Epithelial cell of prostate (primary cell): ENCODE data around the gene TMEM181.

ENCODE experiments used
- DNase-seq: peaks from one replicate; pipeline ENCODE4 v3.0.0-alpha.2; 2011; ENCODE audit warnings: low read depth, low spot score
- H3K27ac ChIP-seq: fragments of 450-650 bp; 2 replicates; pipeline ENCODE4 v1.5.1; 2017; ENCODE audit warnings: mild to moderate bottlenecking

TMEM181 gene

DNA sequence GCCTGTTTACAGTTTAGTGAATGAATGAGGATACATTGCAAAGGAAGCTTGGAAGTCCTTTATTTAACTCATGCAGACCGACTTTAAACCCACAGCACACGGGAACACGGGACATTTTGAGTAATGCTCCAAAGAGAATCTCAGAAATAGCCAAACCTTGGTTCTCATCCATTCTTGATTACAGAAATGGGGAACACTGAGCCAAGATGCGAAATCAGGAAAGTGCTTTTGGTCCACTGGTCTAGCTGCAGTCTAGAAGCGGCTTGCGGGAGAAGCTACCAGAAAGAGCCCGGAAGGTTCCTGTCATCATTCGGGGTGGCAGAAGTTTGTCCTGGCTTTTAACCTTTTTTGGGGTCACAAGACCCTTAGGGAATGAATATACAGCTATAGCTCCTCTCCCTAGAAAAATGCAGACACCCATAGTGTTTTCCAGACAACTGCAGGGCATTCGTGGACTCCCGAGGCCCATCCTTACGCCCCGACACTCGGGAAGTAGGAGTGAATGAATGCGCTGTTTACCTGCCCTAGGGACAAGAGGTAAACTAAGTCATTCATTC lies 475 bp upstream of the TMEM181 start:
- DNase-seq: no peak
- peak overlapping the region; percentile 70 for H3K27ac ChIP-seq

DNA sequence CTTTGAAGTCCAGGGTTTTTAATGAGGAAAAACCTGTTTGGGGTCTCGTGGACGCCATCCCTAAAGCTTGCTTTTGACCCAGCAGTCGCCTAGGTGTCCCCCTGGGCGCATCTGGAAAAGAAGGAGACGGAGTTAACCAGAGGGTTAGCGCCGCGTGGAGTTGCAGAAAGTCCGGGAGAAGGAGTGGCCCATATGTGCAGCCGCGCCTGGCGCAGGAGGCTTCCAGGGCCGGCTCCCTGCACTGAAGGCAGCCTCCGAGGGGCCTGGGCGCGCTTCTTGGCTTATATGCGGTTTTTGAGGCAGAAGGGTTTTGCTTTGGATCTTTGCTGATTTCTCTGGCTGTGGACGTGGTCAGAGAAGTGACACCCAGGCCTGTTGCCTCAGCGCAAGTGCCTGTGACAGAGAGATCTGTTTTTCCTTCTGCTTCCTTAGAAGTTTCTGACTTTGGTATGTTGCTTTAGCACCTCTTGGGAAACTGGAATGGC lies 987 bp downstream of the TMEM181 start:
- peak overlapping the region; percentile 70 for H3K27ac ChIP-seq
- no peak for DNase-seq

DNA sequence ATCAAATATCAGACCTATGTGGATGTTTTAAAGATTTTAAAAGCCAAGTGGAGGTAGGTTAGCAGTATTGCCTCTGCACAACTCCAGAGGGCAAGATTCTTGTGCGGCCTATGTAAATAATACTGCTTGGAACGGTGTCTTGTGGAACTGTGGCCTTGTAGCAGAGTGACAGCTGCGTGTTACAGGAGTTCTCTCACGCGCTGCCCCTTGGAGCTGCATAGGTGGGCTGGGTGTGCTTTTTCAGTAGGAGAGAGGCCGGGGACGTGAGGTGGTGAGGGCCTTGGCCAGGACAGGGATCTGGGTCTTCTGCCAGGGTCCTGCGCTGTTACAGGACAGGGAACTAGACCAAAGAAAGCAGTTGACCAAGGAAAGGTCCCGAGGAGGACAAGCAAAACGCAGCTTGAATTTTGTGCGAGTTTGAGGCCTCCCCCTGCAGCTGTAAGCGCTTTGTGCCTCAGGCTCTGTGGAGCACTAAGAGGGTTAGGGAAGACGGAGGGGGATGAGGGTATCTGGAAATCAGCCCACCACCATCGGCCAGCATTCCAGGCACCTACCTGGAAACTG lies 1.5 kb downstream of the TMEM181 start:
- no peak for DNase-seq
- no peak overlapping the region for H3K27ac ChIP-seq

DNA sequence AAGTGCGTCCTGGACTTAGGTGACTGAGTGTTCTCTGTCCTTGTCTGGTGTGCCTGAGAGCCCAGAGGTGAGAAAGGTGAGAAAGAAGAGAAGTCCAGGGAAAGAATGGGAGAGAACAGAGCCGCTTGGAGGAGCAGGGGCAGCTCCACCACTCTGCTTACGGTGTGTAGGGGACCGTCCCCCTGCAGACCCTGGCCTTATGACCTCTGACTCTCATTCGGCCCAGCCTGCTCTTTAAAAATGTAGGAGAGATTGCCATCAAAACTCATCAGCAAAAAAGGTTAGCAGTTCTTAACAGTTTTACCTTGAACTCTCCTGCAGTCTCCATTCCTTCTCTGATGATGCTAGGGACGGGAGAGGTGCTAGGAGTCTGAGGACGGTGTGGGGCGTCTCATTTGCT lies 2.0 kb downstream of the TMEM181 start:
- DNase-seq: no peak
- no peak overlapping the region for H3K27ac ChIP-seq

DNA sequence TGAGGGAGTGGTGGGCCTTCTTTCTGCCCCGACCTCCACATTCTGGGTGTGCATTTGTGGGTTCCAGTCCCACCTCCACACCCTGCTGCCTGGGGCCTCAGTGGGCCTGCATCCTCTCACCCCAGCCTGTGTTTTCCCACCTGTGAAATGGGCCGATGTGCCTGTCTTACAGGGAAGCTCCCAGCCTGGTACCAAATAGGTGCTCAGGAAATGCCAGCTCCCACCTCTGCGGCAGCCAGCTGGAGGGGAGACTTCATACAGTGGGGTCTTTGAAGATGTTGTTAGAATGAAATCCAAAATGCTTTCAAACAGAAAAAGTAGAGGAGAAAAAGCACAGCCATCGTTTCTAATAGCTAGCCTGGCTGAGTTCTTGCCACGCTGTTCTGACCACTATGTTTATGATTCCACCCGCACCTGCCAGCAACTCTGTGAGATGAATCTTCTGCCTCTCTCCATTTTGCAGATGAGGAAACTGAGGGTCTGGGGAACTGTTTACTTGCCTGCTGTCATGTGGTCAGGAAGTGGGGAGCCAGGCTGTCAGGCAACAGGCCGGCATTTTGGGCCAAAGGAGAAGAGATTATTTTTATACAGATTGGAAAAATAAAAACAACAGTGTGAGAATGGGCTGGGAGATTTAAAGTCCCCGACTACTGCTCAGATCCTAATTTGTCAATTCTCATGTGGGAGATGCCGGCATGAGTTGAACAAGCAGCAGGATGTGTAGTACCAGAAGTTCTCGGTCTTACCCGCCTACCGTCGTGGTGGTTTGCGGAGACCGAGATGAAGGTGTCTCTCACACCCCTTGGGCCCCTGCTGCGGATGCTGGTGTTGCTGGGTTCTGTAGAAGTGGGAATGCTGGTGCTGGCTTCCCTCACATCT lies 4.6 kb downstream of the TMEM181 start:
- no peak overlapping the region for H3K27ac ChIP-seq
- DNase-seq: no peak

DNA sequence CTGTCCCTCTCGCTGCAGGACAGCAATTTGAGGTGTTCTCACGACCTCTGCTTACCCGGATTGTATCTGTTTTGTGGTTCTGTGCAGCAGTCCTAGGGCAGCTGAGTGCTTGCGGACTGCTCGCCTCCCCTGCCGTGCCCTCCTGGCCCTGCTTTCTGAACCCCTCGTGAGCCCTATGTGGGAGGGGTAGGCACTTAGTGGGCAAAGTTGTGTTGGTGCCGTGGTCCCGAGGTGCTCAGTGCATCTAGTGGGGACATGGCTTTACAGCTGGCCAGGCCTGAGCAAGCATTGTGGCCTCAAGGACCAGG lies 5.2 kb downstream of the TMEM181 start:
- no peak for DNase-seq
- H3K27ac ChIP-seq: no peak overlapping the region

DNA sequence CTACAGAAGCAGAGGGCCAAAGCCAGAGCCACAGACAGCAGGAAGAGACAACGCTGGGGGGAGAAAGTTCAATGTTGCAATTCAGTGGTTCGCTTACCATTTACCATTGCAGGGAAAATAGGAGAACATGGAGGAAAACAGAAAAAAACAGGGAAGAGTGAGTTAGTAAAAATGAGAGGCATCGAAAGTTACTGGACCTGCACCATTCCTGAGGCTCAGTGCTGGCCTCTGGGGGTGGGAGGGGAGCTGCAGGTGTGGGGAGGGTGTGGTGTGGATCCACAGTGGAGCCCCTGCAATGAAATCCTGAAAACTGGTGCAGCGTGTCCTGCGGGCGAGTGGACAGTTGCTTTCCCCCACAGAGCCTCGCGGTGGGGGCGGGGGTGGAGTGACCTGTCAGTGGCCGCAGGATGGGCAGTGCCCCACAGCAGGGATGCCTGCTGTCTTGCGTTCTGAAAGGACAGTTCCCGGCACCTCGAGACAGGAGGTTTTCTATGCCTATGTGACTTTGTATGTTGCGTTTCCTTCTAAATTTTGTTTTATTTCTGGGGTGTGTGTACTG lies 5.7 kb downstream of the TMEM181 start:
- no peak overlapping the region for H3K27ac ChIP-seq
- no peak for DNase-seq

DNA sequence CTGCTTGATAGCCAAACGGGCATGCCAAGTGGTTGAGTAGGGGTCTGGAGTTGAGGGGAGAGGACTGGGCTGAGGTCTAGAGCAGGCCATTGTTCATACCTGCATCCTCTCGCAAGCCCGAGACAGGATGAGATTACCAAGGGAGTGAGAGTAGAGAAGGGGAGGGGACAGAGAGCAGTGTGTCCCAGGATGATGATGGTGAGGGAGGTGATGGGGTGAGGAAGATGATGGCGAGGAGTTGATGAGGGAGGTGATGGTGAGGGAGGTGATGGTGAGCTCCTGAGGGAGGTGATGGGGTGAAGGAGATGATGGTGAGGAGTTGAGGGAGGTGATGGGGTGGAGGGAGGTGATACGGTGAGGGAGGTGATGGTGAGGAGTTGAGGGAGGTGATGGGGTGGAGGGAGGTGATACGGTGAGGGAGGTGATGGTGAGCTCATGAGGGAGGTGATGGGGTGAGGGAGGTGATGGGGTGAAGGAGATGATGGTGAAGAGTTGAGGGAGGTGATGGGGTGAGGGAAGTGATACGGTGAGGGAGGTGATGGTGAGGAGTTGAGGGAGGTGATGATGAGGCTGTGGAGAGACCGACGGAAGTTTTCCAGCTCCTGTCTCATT lies 6.4 kb downstream of the TMEM181 start:
- no peak overlapping the region for H3K27ac ChIP-seq
- no peak for DNase-seq

DNA sequence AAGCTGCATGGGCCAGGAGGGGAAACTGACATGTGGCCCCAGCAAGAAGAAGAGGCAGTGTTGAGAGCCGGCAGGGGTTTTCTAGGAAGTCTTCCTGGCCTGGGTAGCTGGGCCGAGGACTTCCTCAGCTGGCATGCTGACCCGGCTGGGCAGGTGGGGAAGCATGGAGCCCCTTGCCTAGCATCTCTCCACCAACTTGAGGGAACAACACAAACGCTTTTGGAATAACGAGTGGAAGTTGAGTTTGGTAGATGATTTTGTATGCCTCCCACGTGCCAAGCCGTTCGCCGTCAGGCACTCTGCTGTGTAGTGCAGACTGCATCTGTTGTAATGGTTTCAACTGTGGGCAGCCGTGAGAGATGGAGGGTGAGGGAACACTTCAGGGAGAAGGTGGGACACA lies 7.3 kb downstream of the TMEM181 start:
- peak overlapping the region; percentile 53 for H3K27ac ChIP-seq
- no peak for DNase-seq

DNA sequence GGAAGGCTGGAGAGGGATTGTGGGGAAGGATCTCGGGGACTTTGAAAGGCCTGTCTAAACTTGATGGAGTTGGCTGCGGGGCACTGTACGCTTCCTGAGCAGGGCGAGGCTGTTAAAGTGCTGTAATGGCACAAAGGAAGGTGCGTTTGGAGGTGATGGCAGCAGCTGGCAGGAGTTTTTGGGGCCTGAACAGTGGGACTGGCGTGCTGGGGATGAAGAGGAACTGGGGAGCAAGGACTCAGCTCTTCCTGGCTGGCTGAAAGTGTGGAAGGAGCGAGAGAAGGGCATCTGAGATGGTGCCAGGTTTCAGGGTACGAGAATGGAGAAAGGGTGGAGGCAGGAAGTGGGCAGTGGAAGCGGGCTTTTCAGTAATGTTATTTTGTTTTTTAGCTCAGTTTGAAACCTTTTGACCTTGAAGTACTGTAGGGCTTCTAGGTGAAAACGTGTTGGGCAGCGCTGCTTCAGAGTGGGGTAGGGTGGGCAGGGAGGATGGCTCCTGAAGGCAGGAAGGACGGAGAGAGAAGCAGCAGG lies 8.0 kb downstream of the TMEM181 start:
- no peak for DNase-seq
- H3K27ac ChIP-seq: peak overlapping the region; percentile 53

DNA sequence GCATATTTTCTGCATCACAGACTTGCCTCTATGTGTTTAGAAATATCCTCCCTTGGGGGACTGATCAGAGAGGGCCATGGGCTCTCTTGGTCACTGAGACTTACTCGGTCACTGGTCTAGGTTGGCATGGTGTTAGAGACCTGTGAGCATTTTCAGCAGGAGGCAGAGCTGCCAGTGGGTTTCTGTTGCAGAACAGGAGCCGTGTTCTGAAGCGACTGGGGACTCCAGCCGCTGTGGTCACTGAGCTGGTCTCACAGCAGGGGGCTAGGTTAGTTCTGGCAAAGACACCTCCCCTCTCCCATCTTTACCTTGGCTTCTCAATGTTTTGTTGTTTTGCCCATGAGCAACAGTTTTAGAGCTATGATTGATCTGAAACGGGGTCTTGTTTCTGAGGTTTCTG lies 8.7 kb downstream of the TMEM181 start:
- peak overlapping the region; percentile 53 for H3K27ac ChIP-seq

DNA sequence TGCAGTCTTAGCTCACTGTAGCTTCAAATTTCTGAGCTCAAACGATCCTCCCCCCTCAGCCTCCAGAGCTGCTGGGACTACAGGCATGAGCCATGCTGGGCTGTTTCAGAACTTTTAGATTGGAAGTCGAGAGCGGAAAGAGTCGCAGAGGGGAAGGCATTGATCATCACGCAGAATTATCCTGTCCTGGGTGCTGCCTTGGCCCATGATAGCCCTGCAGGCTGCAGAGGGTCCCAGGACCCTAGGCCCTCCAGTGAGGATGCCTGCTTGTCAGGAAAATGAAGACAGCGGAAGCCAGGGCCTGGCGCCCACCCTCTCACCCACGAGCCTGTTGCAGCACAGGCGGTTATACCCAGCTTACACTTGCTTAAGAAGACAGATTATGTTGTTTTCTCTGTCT lies 9.1 kb downstream of the TMEM181 start:
- no peak overlapping the region for H3K27ac ChIP-seq
- DNase-seq: no peak

More for the DNA sequence above, 8.7 kb downstream of the TMEM181 start:
- DNase-seq: no peak

DNA sequence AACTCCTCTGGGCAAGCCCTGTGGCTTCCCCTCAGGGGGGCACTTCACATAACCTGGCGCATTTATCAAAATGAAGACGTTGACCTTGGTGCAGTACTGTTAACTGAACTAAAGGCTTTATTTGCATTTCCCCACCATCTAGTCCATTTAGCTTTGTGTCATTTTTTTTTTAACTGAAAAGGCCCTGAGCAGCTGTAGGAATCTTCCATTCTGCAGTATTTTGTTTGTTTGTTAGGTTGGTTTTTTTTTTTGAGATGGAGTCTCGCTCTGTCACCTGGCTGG lies 10.7 kb downstream of the TMEM181 start:
- DNase-seq: no peak
- H3K27ac ChIP-seq: no peak overlapping the region

DNA sequence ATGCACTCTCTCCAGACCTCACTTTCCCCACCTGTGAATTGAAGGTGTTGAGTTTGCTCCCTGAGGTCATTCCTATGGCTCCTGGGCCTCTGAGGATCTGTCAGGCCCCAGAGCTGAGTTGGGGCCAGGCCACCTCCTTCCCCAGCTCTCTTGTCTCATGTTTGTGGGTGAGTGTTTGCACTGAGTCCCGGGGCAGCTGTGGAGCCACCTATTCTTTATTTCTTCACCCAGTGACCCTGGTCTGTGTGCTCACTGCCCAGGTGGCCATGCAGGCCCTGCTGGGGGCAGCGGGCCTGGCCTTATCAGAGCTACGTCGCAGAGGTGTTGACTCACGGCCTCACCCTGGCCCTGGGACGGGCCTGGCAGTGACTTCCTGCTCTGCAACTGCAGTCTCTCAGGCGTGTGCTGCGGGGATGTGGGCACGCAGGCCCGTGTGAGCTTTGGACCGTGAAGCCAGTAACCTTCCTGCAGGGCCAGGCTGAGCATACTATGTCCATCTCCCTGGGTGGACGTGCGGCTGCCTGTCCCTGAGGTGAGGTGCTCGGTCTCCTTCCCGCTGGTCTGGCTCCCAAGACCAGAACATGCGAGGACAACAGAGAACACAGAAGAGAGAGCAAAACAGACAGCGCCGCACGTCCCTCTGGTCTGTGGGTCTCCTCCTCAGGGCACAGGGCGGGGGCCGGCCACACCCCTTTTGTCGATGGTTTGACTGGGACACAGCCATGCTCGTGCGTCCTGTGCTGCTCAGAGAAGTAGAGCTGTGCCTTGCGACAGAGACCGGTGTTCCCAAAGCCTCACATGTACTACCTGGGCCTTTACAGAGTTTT lies 12.1 kb downstream of the TMEM181 start:
- peak overlapping the region; percentile 35 for H3K27ac ChIP-seq
- no peak for DNase-seq

DNA sequence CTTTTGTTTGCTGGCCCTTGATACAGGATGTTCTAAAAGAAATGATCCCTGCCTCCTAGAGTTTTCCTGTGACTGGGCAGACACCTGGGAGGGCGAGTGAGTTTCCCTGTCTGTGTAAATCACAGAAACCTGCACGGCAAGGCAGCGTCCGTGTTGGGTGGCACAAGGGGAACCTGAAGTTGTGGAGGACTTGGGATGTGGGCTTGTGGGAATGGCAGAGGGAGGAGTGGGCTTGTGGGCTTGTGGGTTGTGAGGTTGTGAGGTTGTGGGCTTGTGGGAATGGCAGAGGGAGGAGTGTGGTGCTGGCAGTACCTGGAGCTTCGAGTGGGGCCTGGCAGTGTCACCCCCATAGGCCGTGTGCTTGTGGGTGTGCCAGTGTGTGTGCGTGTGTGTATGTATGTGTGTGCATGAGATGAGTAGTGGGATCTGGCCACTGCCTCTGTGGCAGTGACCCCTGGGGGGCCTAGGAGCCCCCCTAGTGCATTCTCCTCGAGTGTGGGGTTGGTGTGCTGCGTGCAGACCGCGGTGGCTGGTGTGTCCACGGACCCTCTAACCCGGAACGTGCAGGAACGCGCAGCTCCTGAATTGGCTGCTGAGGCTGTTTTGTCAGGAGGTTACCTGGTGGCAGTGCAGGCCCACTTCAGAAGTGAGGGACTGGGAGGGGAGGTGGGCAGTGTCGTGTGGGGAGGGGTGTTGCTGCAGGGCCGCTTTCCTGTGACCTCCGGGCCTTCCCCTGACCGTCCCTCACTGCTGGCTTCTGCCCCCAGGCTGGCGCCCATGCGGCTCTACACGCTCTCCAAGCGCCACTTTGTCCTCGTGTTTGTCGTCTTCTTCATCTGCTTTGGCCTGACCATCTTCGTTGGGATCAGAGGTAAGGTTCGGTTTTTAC lies 13.0 kb downstream of the TMEM181 start:
- no peak for DNase-seq
- H3K27ac ChIP-seq: peak overlapping the region; percentile 35

DNA sequence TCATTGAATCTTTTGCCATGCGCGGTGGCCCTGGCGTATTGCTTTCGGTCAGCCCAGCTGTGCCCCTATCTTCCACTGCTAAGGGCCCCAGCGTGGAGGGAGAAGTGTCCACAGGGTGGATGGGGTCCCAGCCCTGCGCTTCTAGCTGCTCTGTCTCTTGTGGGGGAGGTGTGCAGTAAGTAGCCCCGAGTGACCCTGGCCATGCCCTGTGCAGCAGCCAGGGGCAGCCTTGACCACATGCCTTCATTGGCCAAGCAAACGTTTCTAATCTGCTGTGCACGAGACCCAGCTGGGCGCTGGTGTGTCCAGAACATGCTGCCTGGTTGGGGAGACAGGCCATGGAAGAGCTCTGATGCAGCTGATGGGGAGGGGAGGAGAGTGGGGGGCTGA lies 13.6 kb downstream of the TMEM181 start:
- DNase-seq: no peak
- H3K27ac ChIP-seq: no peak overlapping the region

DNA sequence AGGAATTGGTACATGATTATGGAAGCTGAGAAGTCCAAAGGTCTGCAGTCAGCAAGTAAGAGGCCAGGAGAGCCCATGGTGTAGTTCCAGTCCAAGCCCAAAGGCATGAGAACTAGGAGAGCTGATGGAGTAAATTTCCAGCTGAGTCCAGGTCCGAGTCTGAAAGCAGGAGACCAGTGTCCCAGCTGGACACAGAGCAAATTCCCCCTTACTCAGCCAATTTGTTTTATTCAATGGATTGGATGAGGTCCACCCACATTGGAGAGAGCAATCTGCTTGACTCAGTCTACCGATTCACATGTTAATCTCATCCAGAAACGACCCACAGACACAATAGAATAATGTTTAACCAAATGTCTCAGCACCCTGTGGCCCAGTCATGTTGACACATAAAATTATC lies 14.9 kb downstream of the TMEM181 start:
- DNase-seq: no peak
- H3K27ac ChIP-seq: no peak overlapping the region

DNA sequence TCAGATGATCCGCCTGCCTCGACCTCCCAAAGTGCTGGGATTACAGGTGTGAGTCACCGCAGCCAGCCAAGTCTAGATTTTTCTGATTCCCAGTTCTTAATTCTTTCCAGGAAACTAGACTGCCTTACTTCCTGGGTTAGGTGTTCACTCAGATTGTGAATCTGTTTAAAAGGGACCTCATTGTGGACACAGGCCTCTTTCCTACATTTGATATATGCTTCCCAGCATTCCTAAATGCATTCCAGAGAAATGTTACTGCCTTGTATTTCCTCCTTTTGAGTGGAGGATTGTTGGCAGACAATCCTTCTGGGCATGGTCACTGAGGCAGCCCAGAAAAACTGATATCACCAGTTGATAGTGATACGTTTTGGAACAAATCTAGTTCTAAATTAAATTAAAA lies 15.7 kb downstream of the TMEM181 start:
- peak overlapping the region; percentile 10 for H3K27ac ChIP-seq
- DNase-seq: no peak

DNA sequence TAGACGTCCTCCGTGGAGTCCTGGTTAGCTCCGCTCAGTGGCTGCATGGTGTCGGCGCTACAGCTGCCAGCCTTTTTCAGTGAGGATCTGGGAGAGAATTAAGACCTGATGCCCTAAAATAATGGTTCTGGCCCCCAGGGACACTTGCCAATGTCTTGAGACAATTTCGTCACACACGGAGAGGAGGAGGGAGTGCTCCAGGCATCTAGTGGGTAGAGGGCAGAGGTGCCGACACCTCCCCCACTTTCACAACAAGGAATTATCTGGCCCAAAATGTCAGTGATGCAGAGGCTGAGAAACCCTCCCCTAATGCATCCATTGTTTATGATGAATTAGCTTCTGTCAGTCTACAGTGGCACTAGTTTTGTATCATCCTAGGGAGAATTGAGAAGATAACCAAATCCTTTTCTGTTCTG lies 24.4 kb downstream of the TMEM181 start:
- no peak overlapping the region for H3K27ac ChIP-seq
- DNase-seq: no peak
